ENCODE data around the gene ASPHD2. TPM values are rescaled to one million over a fixed set of nuclear protein-coding genes. Genes with fewer than 3 reads are reported as not detected.
A peak's percentile ranks its signal among the peaks of the same experiment; 100 is the strongest.

The ASPHD2 gene
- total and polyA plus RNA-seq, 10 of the 15 experiments (the other 5 are each of a cell fraction or from before 2014, with no cell fraction given): 1.6 to 10.6 (median 5.2) TPM

- POLR2A ChIA-PET: interaction anchor here (0.5 to 1.4 kb wide), 2 partner anchors 49 to 56 kb away, joined by 3 read pairs; no protein-coding TSS in a partner anchor
Observed at GRCh38 chr22:26485013-26485412, 56.0 kb downstream of the ASPHD2 start.

More at GRCh38 chr22:26485013-26485412, 56.0 kb downstream of the ASPHD2 start:
- H3K9me3 ChIP-seq (replicated peaks; ENCODE audit: control insufficient read depth, insufficient read depth, low read length): no peaks in the 10 kb centered on the region
- peaks cover 4 to 10% of the 10 kb centered on the region in 2 experiments for H3K36me3 ChIP-seq (ENCODE audit: control insufficient read depth in 2 of 2, insufficient read depth in 2 of 2, low read length in 1 of 2)
- no TSS peak for BruUV-seq (replicated peaks)
- no peak overlapping the region for H3K27ac ChIP-seq (ENCODE audit: control insufficient read depth, insufficient read depth)
- H4K20me1 ChIP-seq (ENCODE audit: control insufficient read depth, insufficient read depth): no peaks in the 10 kb centered on the region
- peaks cover 39% of the 10 kb centered on the region for H3K79me2 ChIP-seq (ENCODE audit: control insufficient read depth, insufficient read depth, low read length)
- no peak overlapping the region for H3K9ac ChIP-seq (ENCODE audit: control insufficient read depth, insufficient read depth, low read length)
- ChIA-PET SMC1A (ENCODE audit: uncharacterized antibody, unreplicated experiment) (interaction anchor here (1.1 to 2.3 kb wide), 9 partner anchors 17 to 188 kb away, joined by 3 to 15 read pairs (median 4); no protein-coding TSS in a partner anchor), CTCF (interaction anchor here (0.5 to 7.1 kb wide), 7 partner anchors 13 to 188 kb away, joined by 3 to 47 read pairs (median 5); partner anchors contain the start of gene TFIP11), RAD21 (ENCODE audit: unreplicated experiment) (interaction anchor here (1.4 kb wide), 1 partner anchor 180 kb away, joined by 4 read pairs; no protein-coding TSS in a partner anchor)
- H3K27me3 ChIP-seq (replicated peaks in 1 of 2; ENCODE audit: control insufficient read depth in 2 of 2, insufficient read depth in 2 of 2, low read length in 1 of 2): no peaks in the 10 kb centered on the region
- 70% methylated on average over 7 of the region's 7 CpGs for WGBS (ENCODE audit: insufficient coverage, insufficient replicate concordance, low lambda C conversion rate, missing lambda C conversion rate)
- in situ Hi-C loops (cut with MboI): no loop called here
- H2AFZ ChIP-seq (ENCODE audit: control insufficient read depth, low read depth, low read length): no peak overlapping the region
- intact Hi-C loops (cut with micrococcal nuclease; ENCODE audit: unreplicated experiment): no loop called here
- DNase-seq (ENCODE audit: low read depth, low spot score) (no peak), FAIRE-seq (no peak), ATAC-seq (no peak)
- TF ChIP-seq TCF3 (IDR thresholded peaks at IDR 0.05; ENCODE audit: borderline replicate concordance, insufficient read depth, low read depth, low read length) (no peak), NKRF (conservative IDR thresholded peaks at IDR 0.05) (no peak), EP300 (IDR thresholded peaks at IDR 0.05; ENCODE audit: borderline replicate concordance in 1 of 2, control insufficient read depth in 1 of 2, low read depth in 2 of 2, low read length in 2 of 2) (no peak), BCLAF1 (IDR thresholded peaks at IDR 0.05) (no peak), BRCA1 (IDR thresholded peaks at IDR 0.05; ENCODE audit: low read depth, low read length) (no peak), PBX3 (IDR thresholded peaks at IDR 0.05; ENCODE audit: insufficient replicate concordance, low read depth, low read length) (no peak), RUNX3 (IDR thresholded peaks at IDR 0.05; ENCODE audit: low read length) (no peak), NRF1 (conservative IDR thresholded peaks at IDR 0.05; ENCODE audit: low read depth, low read length) (no peak), RBBP5 (conservative IDR thresholded peaks at IDR 0.05) (no peak), ZSCAN29 (IDR thresholded peaks at IDR 0.05) (no peak), IRF5 (IDR thresholded peaks at IDR 0.05; ENCODE audit: borderline replicate concordance) (no peak), MEF2B (IDR thresholded peaks at IDR 0.05; ENCODE audit: partially characterized antibody, poor library complexity, severe bottlenecking) (no peak), POU2F2 (IDR thresholded peaks at IDR 0.05; ENCODE audit: borderline replicate concordance, low read depth, low read length) (no peak), ZNF24 (IDR thresholded peaks at IDR 0.05) (no peak)
- peak overlapping the region; percentile 97; the same call in 1 of the 2 replicates for H3K4me3 ChIP-seq
- H3K4me1 ChIP-seq (ENCODE audit: control insufficient read depth, insufficient read depth, low read length): peaks cover 19% of the 10 kb centered on the region
- H3K4me2 ChIP-seq (ENCODE audit: control insufficient read depth, insufficient read depth): peak overlapping the region; percentile 50
